ENCODE data around the gene ATG14.

Gene ATG14

DNA sequence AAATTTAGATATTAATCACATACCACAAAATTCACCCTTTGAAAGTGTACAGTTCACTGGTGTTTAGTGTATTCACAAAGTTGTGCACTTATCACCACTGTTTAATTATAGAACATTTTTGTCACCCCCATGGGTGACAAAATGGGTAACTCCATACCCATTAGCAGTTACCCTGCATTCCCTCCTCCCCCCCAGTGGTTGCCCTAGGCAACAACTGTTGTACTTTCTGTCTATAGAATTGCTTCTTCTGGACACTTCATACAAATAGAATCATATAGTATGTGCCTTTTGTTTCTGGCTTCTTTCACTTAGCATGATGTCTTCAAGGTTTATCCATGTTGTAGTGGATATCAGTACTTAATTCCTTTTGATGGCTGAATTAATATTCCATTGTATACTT is 87.7 kb downstream of the ATG14 start:
- no peaks in the 10 kb centered on the region for H3K9me3 ChIP-seq (ENCODE audit: control insufficient read depth, low read length)
- no peak overlapping the region for H2BK5ac ChIP-seq (ENCODE audit: low read depth, low read length, poor library complexity, severe bottlenecking)
- DNase-seq, result no peak
- H2BK12ac ChIP-seq (ENCODE audit: low read length in 2 of 2), result no peak overlapping the region
- no peak overlapping the region for H3K4me2 ChIP-seq (ENCODE audit: low read length, poor library complexity, severe bottlenecking)
- H2BK120ac ChIP-seq (ENCODE audit: low read depth, low read length), result no peak overlapping the region
- no peak overlapping the region for H3K9ac ChIP-seq (ENCODE audit: low read length)
- no peak overlapping the region for H2BK15ac ChIP-seq (ENCODE audit: low read depth, poor library complexity, severe bottlenecking)
- no peak overlapping the region for H3K18ac ChIP-seq (ENCODE audit: low read depth in 1 of 2, low read length in 2 of 2)
- H2AK5ac ChIP-seq (ENCODE audit: low read length, severe bottlenecking), result no peak overlapping the region
- peaks cover 4% of the 10 kb centered on the region for H3K4me1 ChIP-seq (ENCODE audit: control insufficient read depth, insufficient read depth, low read depth, low read length)
- no peak overlapping the region for H3K23ac ChIP-seq (ENCODE audit: low read length in 2 of 2)
- H3K4ac ChIP-seq (ENCODE audit: low read depth in 1 of 2, low read length in 2 of 2), result no peak overlapping the region
- no peaks in the 10 kb centered on the region for H3K27me3 ChIP-seq (ENCODE audit: control insufficient read depth in 1 of 2, insufficient read depth in 1 of 2, low read length in 2 of 2)
- no peak overlapping the region for H4K91ac ChIP-seq (ENCODE audit: low read length)
- no peak overlapping the region for H2AFZ ChIP-seq (ENCODE audit: low read depth, low read length)
- H3K4me3 ChIP-seq (ENCODE audit: insufficient read depth in 1 of 2, low read depth in 1 of 2, low read length in 2 of 2), result no peak overlapping the region
- no peak overlapping the region for H3K27ac ChIP-seq (ENCODE audit: low read length, poor library complexity, severe bottlenecking)
- H3K36me3 ChIP-seq (ENCODE audit: control insufficient read depth in 1 of 2, insufficient read depth in 2 of 2, low read depth in 1 of 2, low read length in 2 of 2), result no peaks in the 10 kb centered on the region
- peaks cover 26% of the 10 kb centered on the region for H3K79me1 ChIP-seq (replicated peaks; ENCODE audit: low read length, poor library complexity, severe bottlenecking)
- H3K14ac ChIP-seq (ENCODE audit: low read length in 2 of 2), result no peak overlapping the region
- no peak overlapping the region for H4K8ac ChIP-seq (ENCODE audit: low read length)

- Histone ChIP-seq H3K23ac (ENCODE audit: low read length in 2 of 2) (no peak overlapping the region), H4K91ac (ENCODE audit: low read length) (no peak overlapping the region), H3K79me1 (replicated peaks; ENCODE audit: low read length, poor library complexity, severe bottlenecking) (peaks cover 23% of the 10 kb centered on the region), H4K8ac (ENCODE audit: low read length) (no peak overlapping the region), H2AFZ (ENCODE audit: low read depth, low read length) (no peak overlapping the region), H3K36me3 (ENCODE audit: control insufficient read depth in 1 of 2, insufficient read depth in 2 of 2, low read depth in 1 of 2, low read length in 2 of 2) (peaks cover 8 to 9% of the 10 kb centered on the region in 2 experiments), H3K27ac (ENCODE audit: low read length, poor library complexity, severe bottlenecking) (no peak overlapping the region), H3K9ac (ENCODE audit: low read length) (no peak overlapping the region), H2BK12ac (ENCODE audit: low read length in 2 of 2) (no peak overlapping the region), H3K4me2 (ENCODE audit: low read length, poor library complexity, severe bottlenecking) (no peak overlapping the region), H2BK120ac (ENCODE audit: low read depth, low read length) (no peak overlapping the region), H3K4ac (ENCODE audit: low read depth in 1 of 2, low read length in 2 of 2) (no peak overlapping the region), H3K9me3 (ENCODE audit: control insufficient read depth, low read length) (no peaks in the 10 kb centered on the region), H3K4me1 (ENCODE audit: control insufficient read depth, insufficient read depth, low read depth, low read length) (peaks cover 2% of the 10 kb centered on the region), H3K4me3 (ENCODE audit: insufficient read depth in 1 of 2, low read depth in 1 of 2, low read length in 2 of 2) (no peak overlapping the region), H2BK15ac (ENCODE audit: low read depth, poor library complexity, severe bottlenecking) (no peak overlapping the region), H3K14ac (ENCODE audit: low read length in 2 of 2) (no peak overlapping the region), H2AK5ac (ENCODE audit: low read length, severe bottlenecking) (no peak overlapping the region), H3K18ac (ENCODE audit: low read depth in 1 of 2, low read length in 2 of 2) (no peak overlapping the region), H3K27me3 (ENCODE audit: control insufficient read depth in 1 of 2, insufficient read depth in 1 of 2, low read length in 2 of 2) (no peaks in the 10 kb centered on the region), H2BK5ac (ENCODE audit: low read depth, low read length, poor library complexity, severe bottlenecking) (no peak overlapping the region)
- no peak for DNase-seq
- WGBS, result 86% methylated on average over 1 of the region's 1 CpG
Measured at GRCh38 chr14:55318694-55319093, 92.9 kb downstream of the ATG14 start.

DNA sequence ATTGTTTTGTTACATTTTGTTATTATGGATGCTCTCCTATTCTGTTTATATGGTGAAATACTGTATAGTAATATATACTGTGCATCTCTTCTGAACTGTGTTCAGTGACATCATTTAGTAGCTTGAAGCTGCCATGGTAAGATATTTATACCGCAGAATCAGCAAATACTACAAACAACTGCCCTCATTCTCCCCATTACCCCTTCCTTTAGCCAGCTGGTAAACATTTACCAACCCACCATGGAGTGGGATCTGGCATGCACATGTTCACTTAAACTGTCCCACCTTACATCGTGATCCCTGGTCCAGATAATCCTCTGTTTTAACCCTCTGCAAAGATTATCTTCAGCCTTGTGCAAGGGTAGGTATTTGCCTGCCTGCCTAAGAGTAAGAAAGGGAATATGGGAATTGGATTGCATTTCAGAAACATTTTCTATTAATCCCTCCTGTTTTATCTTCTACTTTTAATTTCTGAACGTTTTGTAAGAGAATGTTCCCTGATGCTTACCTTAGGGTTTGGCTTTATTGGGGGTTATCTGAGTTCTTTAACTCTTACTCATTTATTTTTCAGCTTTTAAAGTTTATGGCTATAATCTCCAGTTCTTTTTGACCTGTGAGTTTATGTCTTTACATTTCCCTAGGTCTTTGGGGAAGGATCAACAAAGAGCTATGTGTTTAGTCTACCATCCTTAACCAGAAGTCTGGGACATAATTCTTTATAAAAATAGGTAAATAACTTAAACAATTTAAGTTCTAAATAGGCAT is 93.9 kb downstream of the ATG14 start:
- Histone ChIP-seq H2BK12ac (ENCODE audit: low read length in 2 of 2) (no peak overlapping the region), H3K4me3 (ENCODE audit: insufficient read depth in 1 of 2, low read depth in 1 of 2, low read length in 2 of 2) (no peak overlapping the region), H3K9ac (ENCODE audit: low read length) (no peak overlapping the region), H2AFZ (ENCODE audit: low read depth, low read length) (no peak overlapping the region), H3K4ac (ENCODE audit: low read depth in 1 of 2, low read length in 2 of 2) (no peak overlapping the region), H2BK120ac (ENCODE audit: low read depth, low read length) (no peak overlapping the region), H4K91ac (ENCODE audit: low read length) (no peak overlapping the region), H3K79me1 (replicated peaks; ENCODE audit: low read length, poor library complexity, severe bottlenecking) (peaks cover 27% of the 10 kb centered on the region), H3K23ac (ENCODE audit: low read length in 2 of 2) (no peak overlapping the region), H3K4me1 (ENCODE audit: control insufficient read depth, insufficient read depth, low read depth, low read length) (peaks cover 2% of the 10 kb centered on the region), H3K36me3 (ENCODE audit: control insufficient read depth in 1 of 2, insufficient read depth in 2 of 2, low read depth in 1 of 2, low read length in 2 of 2) (peaks cover 9 to 11% of the 10 kb centered on the region in 2 experiments), H3K9me3 (ENCODE audit: control insufficient read depth, low read length) (peaks cover 7% of the 10 kb centered on the region), H3K27me3 (ENCODE audit: control insufficient read depth in 1 of 2, insufficient read depth in 1 of 2, low read length in 2 of 2) (no peaks in the 10 kb centered on the region), H3K14ac (ENCODE audit: low read length in 2 of 2) (no peak overlapping the region), H2BK5ac (ENCODE audit: low read depth, low read length, poor library complexity, severe bottlenecking) (no peak overlapping the region), H3K4me2 (ENCODE audit: low read length, poor library complexity, severe bottlenecking) (no peak overlapping the region), H2BK15ac (ENCODE audit: low read depth, poor library complexity, severe bottlenecking) (no peak overlapping the region), H4K8ac (ENCODE audit: low read length) (no peak overlapping the region), H3K27ac (ENCODE audit: low read length, poor library complexity, severe bottlenecking) (no peak overlapping the region), H2AK5ac (ENCODE audit: low read length, severe bottlenecking) (no peak overlapping the region), H3K18ac (ENCODE audit: low read depth in 1 of 2, low read length in 2 of 2) (no peak overlapping the region)
- no peak for DNase-seq
- 100% methylated on average over 2 of the region's 3 CpGs for WGBS

- Histone ChIP-seq H2BK5ac (ENCODE audit: low read depth, low read length, poor library complexity, severe bottlenecking) (no peak overlapping the region), H3K79me1 (replicated peaks; ENCODE audit: low read length, poor library complexity, severe bottlenecking) (peaks cover 34% of the 10 kb centered on the region), H3K4me3 (ENCODE audit: insufficient read depth in 1 of 2, low read depth in 1 of 2, low read length in 2 of 2) (no peak overlapping the region), H3K36me3 (ENCODE audit: control insufficient read depth in 1 of 2, insufficient read depth in 2 of 2, low read depth in 1 of 2, low read length in 2 of 2) (peaks cover 9 to 19% of the 10 kb centered on the region in 2 experiments), H3K4me2 (ENCODE audit: low read length, poor library complexity, severe bottlenecking) (no peak overlapping the region), H3K9me3 (ENCODE audit: control insufficient read depth, low read length) (peaks cover 11% of the 10 kb centered on the region), H3K9ac (ENCODE audit: low read length) (no peak overlapping the region), H4K8ac (ENCODE audit: low read length) (no peak overlapping the region), H2BK15ac (ENCODE audit: low read depth, poor library complexity, severe bottlenecking) (no peak overlapping the region), H3K27ac (ENCODE audit: low read length, poor library complexity, severe bottlenecking) (no peak overlapping the region), H4K91ac (ENCODE audit: low read length) (no peak overlapping the region), H3K18ac (ENCODE audit: low read depth in 1 of 2, low read length in 2 of 2) (no peak overlapping the region), H2AFZ (ENCODE audit: low read depth, low read length) (no peak overlapping the region), H3K4ac (ENCODE audit: low read depth in 1 of 2, low read length in 2 of 2) (no peak overlapping the region), H2AK5ac (ENCODE audit: low read length, severe bottlenecking) (no peak overlapping the region), H2BK12ac (ENCODE audit: low read length in 2 of 2) (no peak overlapping the region), H3K23ac (ENCODE audit: low read length in 2 of 2) (no peak overlapping the region), H2BK120ac (ENCODE audit: low read depth, low read length) (no peak overlapping the region), H3K14ac (ENCODE audit: low read length in 2 of 2) (no peak overlapping the region), H3K4me1 (ENCODE audit: control insufficient read depth, insufficient read depth, low read depth, low read length) (peaks cover 2% of the 10 kb centered on the region), H3K27me3 (ENCODE audit: control insufficient read depth in 1 of 2, insufficient read depth in 1 of 2, low read length in 2 of 2) (no peaks in the 10 kb centered on the region)
- 95% methylated on average over 4 of the region's 4 CpGs for WGBS
- DNase-seq, result no peak
Measured at GRCh38 chr14:55316564-55316963, 95.1 kb downstream of the ATG14 start.
